Neural progenitor cell (in vitro differentiated cells): ENCODE measurements around the gene CUL1.

Experiments
- EZH2 ChIP-seq: fragments of 200-600 bp; sonication (generic); IDR thresholded peaks from 2 replicates; pipeline ENCODE4 v1.6.1; 2017; ENCODE audit warnings: antibody characterized with exemption, mild to moderate bottlenecking, moderate library complexity
- EZH2phosphoT487 ChIP-seq: fragments of 200-600 bp; sonication (generic); IDR thresholded peaks from 2 replicates; pipeline ENCODE4 v1.6.1; 2017; ENCODE audit warnings: antibody characterized with exemption
- TF ChIP-seq, protein P1 (sequence below): fragments of 200-600 bp; sonication (generic); IDR thresholded peaks from 2 replicates; pipeline ENCODE4 v1.5.1; 2017; ENCODE audit warnings: antibody characterized with exemption, mild to moderate bottlenecking

DNA sequence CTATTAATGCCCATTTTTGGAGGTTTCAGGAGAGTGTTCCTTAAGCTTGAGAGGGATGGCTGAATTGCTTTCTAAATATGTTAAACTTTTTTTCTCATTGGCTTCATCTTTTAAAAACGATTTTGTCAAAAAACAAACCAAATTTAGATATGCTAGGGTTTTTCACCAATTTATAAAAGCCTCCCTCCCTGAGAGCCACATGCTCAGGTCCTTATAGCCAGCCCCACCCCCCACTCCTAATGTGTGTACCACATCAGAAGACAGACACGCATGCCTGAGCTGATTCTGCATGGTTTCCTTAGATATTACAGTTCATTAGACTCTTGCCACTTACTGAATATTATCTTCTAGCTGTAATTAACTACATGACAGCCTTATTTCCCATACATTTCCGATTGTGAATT, 2.0 kb downstream of the CUL1 start:
- TF ChIP-seq, protein P1, sequence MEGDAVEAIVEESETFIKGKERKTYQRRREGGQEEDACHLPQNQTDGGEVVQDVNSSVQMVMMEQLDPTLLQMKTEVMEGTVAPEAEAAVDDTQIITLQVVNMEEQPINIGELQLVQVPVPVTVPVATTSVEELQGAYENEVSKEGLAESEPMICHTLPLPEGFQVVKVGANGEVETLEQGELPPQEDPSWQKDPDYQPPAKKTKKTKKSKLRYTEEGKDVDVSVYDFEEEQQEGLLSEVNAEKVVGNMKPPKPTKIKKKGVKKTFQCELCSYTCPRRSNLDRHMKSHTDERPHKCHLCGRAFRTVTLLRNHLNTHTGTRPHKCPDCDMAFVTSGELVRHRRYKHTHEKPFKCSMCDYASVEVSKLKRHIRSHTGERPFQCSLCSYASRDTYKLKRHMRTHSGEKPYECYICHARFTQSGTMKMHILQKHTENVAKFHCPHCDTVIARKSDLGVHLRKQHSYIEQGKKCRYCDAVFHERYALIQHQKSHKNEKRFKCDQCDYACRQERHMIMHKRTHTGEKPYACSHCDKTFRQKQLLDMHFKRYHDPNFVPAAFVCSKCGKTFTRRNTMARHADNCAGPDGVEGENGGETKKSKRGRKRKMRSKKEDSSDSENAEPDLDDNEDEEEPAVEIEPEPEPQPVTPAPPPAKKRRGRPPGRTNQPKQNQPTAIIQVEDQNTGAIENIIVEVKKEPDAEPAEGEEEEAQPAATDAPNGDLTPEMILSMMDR, result no peak
- TF ChIP-seq EZH2, result no peak
- no peak for TF ChIP-seq EZH2phosphoT487
